GM12873 (cell line): ENCODE measurements around the gene KCNJ2.

ENCODE experiments used
- CTCF ChIP-seq: IDR thresholded peaks from 2 replicates; pipeline ENCODE4 v1.5.1; 2012; ENCODE audit warnings: low read depth, mild to moderate bottlenecking, moderate library complexity, low read length, control low read depth; ENCODE audit not compliant: insufficient read depth; ENCODE audit errors: missing control alignments

The KCNJ2 gene

GRCh38 chr17:70127221-70127873, 42.0 kb upstream of the KCNJ2 start:
- no peak for TF ChIP-seq CTCF

GRCh38 chr17:70128727-70129238, 40.5 kb upstream of the KCNJ2 start:
- TF ChIP-seq CTCF: no peak

- no peak for TF ChIP-seq CTCF
These were observed 39.0 kb upstream of the KCNJ2 start for GRCh38 chr17:70130289-70130688.

- no peak for TF ChIP-seq CTCF
These were observed 36.8 kb upstream of the KCNJ2 start for GRCh38 chr17:70132505-70132904.

- TF ChIP-seq CTCF: no peak
These were observed 35.3 kb upstream of the KCNJ2 start for GRCh38 chr17:70134042-70134441.

- no peak for TF ChIP-seq CTCF
These were observed 34.6 kb upstream of the KCNJ2 start for GRCh38 chr17:70134777-70135176.

GRCh38 chr17:70136131-70136530, 33.2 kb upstream of the KCNJ2 start:
- TF ChIP-seq CTCF: no peak
